ENCODE results near the gene ARHGEF28. TPM values are rescaled to one million over a fixed set of nuclear protein-coding genes. Genes with fewer than 3 reads are reported as not detected.

The ARHGEF28 gene
- polyA plus RNA-seq, 1 experiment: 8.8 TPM

- POLR2A ChIA-PET: no interaction called here
- CTCF ChIA-PET: no interaction called here
Observed at GRCh38 chr5:73987915-73988314, 361.9 kb downstream of the ARHGEF28 start.

GRCh38 chr5:73989956-73990355 lies 364.0 kb downstream of the ARHGEF28 start:
- POLR2A ChIA-PET: no interaction called here
- Histone ChIP-seq H3K27me3 (ENCODE audit: control insufficient read depth, insufficient read depth, low read length) (peaks cover 9% of the 10 kb centered on the region), H3K27ac (ENCODE audit: low read depth, low read length) (no peak overlapping the region), H3K9me3 (ENCODE audit: control insufficient read depth, insufficient read depth, low read length) (no peaks in the 10 kb centered on the region), H3K4me3 (ENCODE audit: low read depth, low read length) (no peak overlapping the region)
- TF ChIP-seq CTCF (IDR thresholded peaks at IDR 0.05; ENCODE audit: low read depth, low read length): no peak
- CTCF ChIA-PET: no interaction called here
- no peak for DNase-seq (ENCODE audit: low read depth, low spot score)

More at GRCh38 chr5:73987915-73988314, 361.9 kb downstream of the ARHGEF28 start:
- DNase-seq (ENCODE audit: low read depth, low spot score): no peak
- Histone ChIP-seq H3K27me3 (ENCODE audit: control insufficient read depth, insufficient read depth, low read length) (peaks cover 5% of the 10 kb centered on the region), H3K9me3 (ENCODE audit: control insufficient read depth, insufficient read depth, low read length) (no peaks in the 10 kb centered on the region), H3K27ac (ENCODE audit: low read depth, low read length) (no peak overlapping the region), H3K4me3 (ENCODE audit: low read depth, low read length) (no peak overlapping the region)
- TF ChIP-seq CTCF (IDR thresholded peaks at IDR 0.05; ENCODE audit: low read depth, low read length): no peak

Small RNAs within 50 kb of the gene (small RNA-seq; reads per million reads assigned to genes)
- gene RNU7-196P (ENCODE audit: insufficient read length, low read depth): not detected

Other genes starting within 250 kb of the ARHGEF28 start
- gene FOXD1, start 177.4 kb upstream of the ARHGEF28 start, polyA plus RNA-seq (2011; rRNA removed): 7.5 and 8.4 TPM in 2 replicates
- 707 and 755 TPM in 2 replicates for gene BTF3, start 127.8 kb upstream of the ARHGEF28 start, polyA plus RNA-seq (2011; rRNA removed)
- gene ANKRA2, start 60.6 kb upstream of the ARHGEF28 start, polyA plus RNA-seq (2011; rRNA removed): 24.9 and 39.6 TPM in 2 replicates
- gene UTP15, start 60.5 kb upstream of the ARHGEF28 start, polyA plus RNA-seq (2011; rRNA removed): 11.3 and 15.3 TPM in 2 replicates

Data from AG04450 (cell line).